Nucleus accumbens (tissue), 56 donors: ENCODE data around the gene LPGAT1.
"Not testable (repeated sequence)": the region's sequence is repeated elsewhere in the genome, so short reads cannot be mapped to it uniquely, and the experiment has no call there.

Experiments used
- DNase-seq, 56 donors: peaks; one replicate each; lab custom pipeline; 2025; lab: John Stamatoyannopoulos, UW

LPGAT1 gene

GRCh38 chr1:211710566-211711314 lies 119.8 kb downstream of the LPGAT1 start:
- no peak for DNase-seq

GRCh38 chr1:211708926-211709325 lies 121.6 kb downstream of the LPGAT1 start:
- DNase-seq: no peak

GRCh38 chr1:211708006-211708405 lies 122.6 kb downstream of the LPGAT1 start:
- no peak for DNase-seq

GRCh38 chr1:211705467-211706091 lies 125.0 kb downstream of the LPGAT1 start:
- DNase-seq: no peak

GRCh38 chr1:211704543-211704942 lies 126.0 kb downstream of the LPGAT1 start:
- no peak for DNase-seq

- peak in 25 of 56 donors; percentile 9 to 67 (median 29) for DNase-seq
Observed at GRCh38 chr1:211703812-211704537, 126.6 kb downstream of the LPGAT1 start.

- no peak for DNase-seq
Observed at GRCh38 chr1:211701733-211702132, 128.8 kb downstream of the LPGAT1 start.

GRCh38 chr1:211699059-211699458 lies 131.5 kb downstream of the LPGAT1 start:
- peak in 4 of 56 donors; percentile 20 to 35 (median 26) for DNase-seq

- DNase-seq: peak in 51 of 56 donors; percentile 11 to 91 (median 67)
Observed at GRCh38 chr1:211698161-211699026, 132.2 kb downstream of the LPGAT1 start.

GRCh38 chr1:211697356-211697755 lies 133.2 kb downstream of the LPGAT1 start:
- DNase-seq: no peak

- DNase-seq: no peak
Observed at GRCh38 chr1:211695135-211695816, 135.3 kb downstream of the LPGAT1 start.

GRCh38 chr1:211693911-211694310 lies 136.7 kb downstream of the LPGAT1 start:
- not testable (repeated sequence) for DNase-seq
